WTC11 (cell line): Measurements from ENCODE around the gene LCE3A. TPM values are rescaled to one million over a fixed set of nuclear protein-coding genes. Genes with fewer than 3 reads are reported as not detected.

Experiments
- ATAC-seq: fragments of 200-7000 bp; cut with Tn5 transposase; 2 replicates; pipeline ENCODE4 v1.10.0; 2021; ENCODE audit warnings: mild to moderate bottlenecking, moderate library complexity
- CTCF ChIA-PET: fragments of 300-600 bp; sonication (Branson Sonifier 250); formaldehyde crosslinking; loops from one replicate; lab custom pipeline; 2021; ENCODE audit warnings: antibody characterized with exemption; lab: Charles Lee
- POLR2A ChIA-PET: fragments of 350-600 bp; sonication (Branson Sonifier 250); formaldehyde crosslinking; loops from one replicate; lab custom pipeline; 2021; ENCODE audit warnings: antibody characterized with exemption; lab: Charles Lee
- DNase-seq: peaks from one replicate; pipeline ENCODE4 v3.0.0; 2021; ENCODE audit warnings: low spot score
- H3K27ac Mint-ChIP-seq: 2 replicates; pipeline ENCODE4 v1.8.0; 2021; ENCODE audit warnings: mixed read lengths
- H3K27me3 Mint-ChIP-seq: 2 replicates; pipeline ENCODE4 v1.8.0; 2021; ENCODE audit warnings: low read depth, mild to moderate bottlenecking, moderate library complexity, mixed read lengths
- H3K36me3 Mint-ChIP-seq: 2 replicates; pipeline ENCODE4 v1.8.0; 2021; ENCODE audit warnings: mixed read lengths
- H3K4me1 Mint-ChIP-seq: 2 replicates; pipeline ENCODE4 v1.8.0; 2022; ENCODE audit warnings: mixed read lengths
- H3K4me3 Mint-ChIP-seq: 2 replicates; pipeline ENCODE4 v1.8.0; 2021; ENCODE audit warnings: mild to moderate bottlenecking, moderate library complexity, mixed read lengths
- H3K9me3 Mint-ChIP-seq: 2 replicates; pipeline ENCODE4 v1.8.0; 2021; ENCODE audit warnings: mixed read lengths
- AFF4 ChIP-seq: sonication (generic); formaldehyde crosslinking; IDR thresholded peaks from 2 replicates; pipeline ENCODE4 v1.8.1; 2023; ENCODE audit warnings: mild to moderate bottlenecking, missing genetic modification reagents, borderline replicate concordance
- ARID4B ChIP-seq: sonication (generic); formaldehyde crosslinking; IDR thresholded peaks from 2 replicates; pipeline ENCODE4 v1.8.0; 2023; ENCODE audit warnings: missing genetic modification reagents, mild to moderate bottlenecking, borderline replicate concordance
- CREM ChIP-seq: sonication (generic); formaldehyde crosslinking; IDR thresholded peaks from 2 replicates; pipeline ENCODE4 v1.8.1; 2022; ENCODE audit warnings: mild to moderate bottlenecking, missing genetic modification reagents, moderate library complexity
- GRHL2 ChIP-seq: fragments of 250-450 bp; sonication (Bioruptor Pico); IDR thresholded peaks from 2 replicates; pipeline ENCODE4 v1.8.0; 2022; ENCODE audit warnings: mild to moderate bottlenecking, moderate library complexity; ENCODE audit not compliant: insufficient replicate concordance, severe bottlenecking
- HMGXB4 ChIP-seq: sonication (generic); formaldehyde crosslinking; IDR thresholded peaks from 2 replicates; pipeline ENCODE4 v1.8.1; 2023; ENCODE audit warnings: mild to moderate bottlenecking, moderate library complexity, missing genetic modification reagents
- KAT7 ChIP-seq: sonication (generic); formaldehyde crosslinking; IDR thresholded peaks from 2 replicates; pipeline ENCODE4 v1.8.1; 2023; ENCODE audit warnings: missing genetic modification reagents, mild to moderate bottlenecking, borderline replicate concordance
- NR1H2 ChIP-seq: sonication (generic); formaldehyde crosslinking; IDR thresholded peaks from 2 replicates; pipeline ENCODE4 v1.9.0; 2021; ENCODE audit warnings: mild to moderate bottlenecking, moderate library complexity, missing genetic modification reagents
- PRDM15 ChIP-seq: sonication (generic); formaldehyde crosslinking; IDR thresholded peaks from 2 replicates; pipeline ENCODE4 v1.8.0; 2022; ENCODE audit warnings: missing genetic modification reagents
- ZBTB21 ChIP-seq: sonication (generic); formaldehyde crosslinking; IDR thresholded peaks from 2 replicates; pipeline ENCODE4 v1.8.1; 2023; ENCODE audit warnings: mild to moderate bottlenecking, missing genetic modification reagents, borderline replicate concordance
- ZBTB43 ChIP-seq: sonication (generic); formaldehyde crosslinking; IDR thresholded peaks from 2 replicates; pipeline ENCODE4 v1.8.1; 2023; ENCODE audit warnings: mild to moderate bottlenecking, missing genetic modification reagents
- ZNF121 ChIP-seq: sonication (generic); formaldehyde crosslinking; IDR thresholded peaks from 2 replicates; pipeline ENCODE4 v1.8.0; 2023; ENCODE audit warnings: missing genetic modification reagents
- ZSCAN18 ChIP-seq: fragments of 250-450 bp; sonication (Bioruptor Pico); IDR thresholded peaks from 2 replicates; pipeline ENCODE4 v2.1.2; 2022; ENCODE audit warnings: mild to moderate bottlenecking, moderate library complexity
- total RNA-seq: library from RNA; stranded (reverse); gene quantifications from 3 replicates; pipeline ENCODE4 v1.2.3, GENCODE V29; 2021

LCE3A gene
- total RNA-seq, 1 experiment from 2014 or later = not detected

GRCh38 chr1:152630596-152630995 lies 7.7 kb upstream of the LCE3A start (continued):
- TF ChIP-seq ZBTB43 (CRISPR knock-in tag) (no peak), ZBTB21 (CRISPR knock-in tag) (no peak)

GRCh38 chr1:152626744-152627143 lies 3.8 kb upstream of the LCE3A start:
- CTCF ChIA-PET = no interaction called here
- Mint-ChIP-seq H3K27me3 (peaks cover 13% of the 10 kb centered on the region; the same call in 1 of the 2 replicates), H3K9me3 (peaks cover 82% of the 10 kb centered on the region), H3K4me3 (no peak overlapping the region), H3K27ac (no peak overlapping the region), H3K4me1 (no peaks in the 10 kb centered on the region), H3K36me3 (peaks cover 73% of the 10 kb centered on the region)
- TF ChIP-seq ARID4B (CRISPR knock-in tag) (no peak), ZNF121 (CRISPR knock-in tag) (no peak), PRDM15 (CRISPR knock-in tag) (no peak), HMGXB4 (CRISPR knock-in tag) (no peak), ZSCAN18 (CRISPR knock-in tag) (no peak), NR1H2 (CRISPR knock-in tag) (no peak), KAT7 (CRISPR knock-in tag) (no peak), CREM (no peak), AFF4 (CRISPR knock-in tag) (no peak), GRHL2 (CRISPR knock-in tag) (no peak)
- DNase-seq = no peak
- POLR2A ChIA-PET = no interaction called here
- ATAC-seq = no peak
